IPS DF 6.9 (cell line): ENCODE data around the gene C2.
"Not testable (repeated sequence)": the region's sequence is repeated elsewhere in the genome, so short reads cannot be mapped to it uniquely, and the experiment has no call there.

Source experiments
- DNase-seq: peaks from one replicate; pipeline ENCODE4 v3.0.0-alpha.2; 2013; ENCODE audit warnings: low read depth, low spot score
- H3K27ac ChIP-seq: one replicate; pipeline ENCODE4 v1.5.1; 2013; ENCODE audit warnings: low read length, control low read depth
- H3K27me3 ChIP-seq: 2 replicates; pipeline ENCODE4 v1.6.1; 2013; ENCODE audit warnings: mild to moderate bottlenecking, low read length; ENCODE audit not compliant: control insufficient read depth, insufficient read depth
- H3K36me3 ChIP-seq: 2 replicates; pipeline ENCODE4 v1.6.1; 2013; ENCODE audit warnings: low read length; ENCODE audit not compliant: control insufficient read depth, insufficient read depth
- H3K4me1 ChIP-seq: 2 replicates; pipeline ENCODE4 v1.6.1; 2013; ENCODE audit warnings: low read length; ENCODE audit not compliant: control insufficient read depth, insufficient read depth
- H3K4me3 ChIP-seq: 2 replicates; pipeline ENCODE4 v1.5.1; 2013; ENCODE audit warnings: mild to moderate bottlenecking, low read length
- H3K9me3 ChIP-seq: 2 replicates; pipeline ENCODE4 v1.6.1; 2013; ENCODE audit warnings: low read length, inconsistent platforms; ENCODE audit not compliant: control insufficient read depth, insufficient read depth
- WGBS: extraction: QIAGEN DNeasy Blood & Tissue Kit; methylation state at CpG from one replicate; pipeline ENCODE4 v1.1.7; 2013; ENCODE audit warnings: mixed read lengths, missing lambda C conversion rate; ENCODE audit not compliant: insufficient read length, insufficient coverage; 5-methylcytosine and 5-hydroxymethylcytosine counted together

C2 gene

DNA sequence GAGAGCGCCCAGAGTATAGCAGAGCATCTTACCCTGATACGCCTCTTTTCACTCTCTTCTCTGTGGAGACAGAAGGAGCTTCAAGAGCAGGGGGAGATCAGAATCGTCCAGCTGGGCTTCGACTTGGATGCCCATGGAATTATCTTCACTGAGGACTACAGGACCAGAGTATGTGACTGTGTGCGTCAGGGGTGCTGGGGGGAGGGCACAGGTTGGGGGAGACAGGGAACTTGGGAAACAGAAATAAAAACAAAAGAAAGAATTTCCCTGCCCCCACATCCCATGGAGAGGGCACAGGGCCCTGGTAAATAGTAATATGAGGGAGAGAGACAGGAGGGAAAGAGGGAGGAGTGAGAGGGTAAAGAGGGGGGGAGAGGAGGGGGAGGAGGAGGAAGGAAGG is 51.3 kb downstream of the C2 start:
- H3K36me3 ChIP-seq = no peaks in the 10 kb centered on the region
- no peaks in the 10 kb centered on the region for H3K27me3 ChIP-seq
- DNase-seq = no peak
- H3K27ac ChIP-seq = no peak overlapping the region
- no peaks in the 10 kb centered on the region for H3K9me3 ChIP-seq
- no CpG with 5 or more reads among the region's 5 CpGs for WGBS
- no peak overlapping the region for H3K4me3 ChIP-seq
- no peaks in the 10 kb centered on the region for H3K4me1 ChIP-seq

- H3K27ac ChIP-seq = no peak overlapping the region
- no peak for DNase-seq
- H3K4me3 ChIP-seq = no peak overlapping the region
- no peaks in the 10 kb centered on the region for H3K4me1 ChIP-seq
- no peaks in the 10 kb centered on the region for H3K9me3 ChIP-seq
- H3K36me3 ChIP-seq = no peaks in the 10 kb centered on the region
- H3K27me3 ChIP-seq = no peaks in the 10 kb centered on the region
- no CpG with 5 or more reads among the region's 3 CpGs for WGBS
These were observed 51.9 kb downstream of the C2 start for GRCh38 chr6:31979238-31979898.

GRCh38 chr6:31980195-31980876 is 52.8 kb downstream of the C2 start:
- not testable (repeated sequence) for DNase-seq, H3K27me3 ChIP-seq, H3K36me3 ChIP-seq, H3K27ac ChIP-seq, H3K4me1 ChIP-seq, H3K9me3 ChIP-seq, H3K4me3 ChIP-seq
- WGBS = no CpG with 5 or more reads among the region's 13 CpGs

GRCh38 chr6:31980998-31981397 is 53.5 kb downstream of the C2 start:
- not testable (repeated sequence) for H3K4me3 ChIP-seq, H3K27ac ChIP-seq, H3K36me3 ChIP-seq, H3K27me3 ChIP-seq, DNase-seq, H3K4me1 ChIP-seq, H3K9me3 ChIP-seq
- WGBS = no CpG with 5 or more reads among the region's 5 CpGs

- H3K4me1 ChIP-seq, H3K36me3 ChIP-seq, H3K27me3 ChIP-seq, H3K27ac ChIP-seq, H3K9me3 ChIP-seq, DNase-seq, H3K4me3 ChIP-seq: not testable (repeated sequence)
- WGBS = no CpG with 5 or more reads among the region's 7 CpGs
These were observed 54.2 kb downstream of the C2 start, which contains the start of gene C4A for GRCh38 chr6:31981744-31982143. Gene C4A, plus strand, starts transcription at chr6:31982057. Its CDS starts 51 bp downstream, at chr6:31982108.

DNA sequence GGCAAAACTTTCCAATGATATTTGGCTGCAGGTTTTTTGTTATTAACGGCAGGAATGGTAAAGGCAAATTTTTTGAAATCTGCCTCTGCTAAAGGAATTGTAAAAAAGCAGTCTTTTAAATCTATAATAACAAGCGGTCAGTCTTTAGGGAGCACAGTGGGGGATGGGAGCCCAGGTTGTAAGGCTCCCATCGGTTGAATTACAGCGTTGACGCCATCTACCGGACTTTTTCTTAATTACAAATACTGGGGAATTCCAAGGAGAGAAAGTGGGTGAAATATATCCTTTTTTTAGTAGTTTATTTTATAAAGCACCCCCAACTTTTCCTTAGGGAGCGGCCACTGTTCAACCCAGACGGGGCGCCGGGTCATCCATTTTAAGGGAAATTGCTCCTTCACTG is 61.8 kb downstream of the C2 start:
- WGBS = no CpG with 5 or more reads among the region's 10 CpGs

DNA sequence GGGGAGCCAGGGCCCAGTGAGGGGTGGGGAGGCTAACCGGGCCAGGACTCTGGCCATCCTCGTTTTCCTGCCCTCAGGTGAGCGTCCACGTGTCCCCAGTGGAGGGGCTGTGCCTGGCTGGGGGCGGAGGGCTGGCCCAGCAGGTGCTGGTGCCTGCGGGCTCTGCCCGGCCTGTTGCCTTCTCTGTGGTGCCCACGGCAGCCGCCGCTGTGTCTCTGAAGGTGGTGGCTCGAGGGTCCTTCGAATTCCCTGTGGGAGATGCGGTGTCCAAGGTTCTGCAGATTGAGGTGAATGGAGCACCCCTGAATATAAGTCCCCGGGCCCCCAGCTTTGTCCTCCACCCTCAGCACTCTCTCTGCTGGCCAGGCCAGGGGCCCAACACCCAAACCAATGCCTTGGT is 66.9 kb downstream of the C2 start:
- H3K4me3 ChIP-seq, H3K36me3 ChIP-seq, H3K4me1 ChIP-seq, H3K9me3 ChIP-seq, H3K27ac ChIP-seq, H3K27me3 ChIP-seq, DNase-seq: not testable (repeated sequence)
- WGBS = no CpG with 5 or more reads among the region's 14 CpGs

More for the DNA sequence above, 61.8 kb downstream of the C2 start:
- not testable (repeated sequence) for H3K27me3 ChIP-seq, DNase-seq, H3K4me3 ChIP-seq, H3K4me1 ChIP-seq, H3K27ac ChIP-seq, H3K36me3 ChIP-seq, H3K9me3 ChIP-seq
